ENCODE data around the gene NDEL1.

The NDEL1 gene

GRCh38 chr17:8503807-8504206 is 68.1 kb downstream of the NDEL1 start:
- no peak for DNase-seq (ENCODE audit: low read depth)

DNA sequence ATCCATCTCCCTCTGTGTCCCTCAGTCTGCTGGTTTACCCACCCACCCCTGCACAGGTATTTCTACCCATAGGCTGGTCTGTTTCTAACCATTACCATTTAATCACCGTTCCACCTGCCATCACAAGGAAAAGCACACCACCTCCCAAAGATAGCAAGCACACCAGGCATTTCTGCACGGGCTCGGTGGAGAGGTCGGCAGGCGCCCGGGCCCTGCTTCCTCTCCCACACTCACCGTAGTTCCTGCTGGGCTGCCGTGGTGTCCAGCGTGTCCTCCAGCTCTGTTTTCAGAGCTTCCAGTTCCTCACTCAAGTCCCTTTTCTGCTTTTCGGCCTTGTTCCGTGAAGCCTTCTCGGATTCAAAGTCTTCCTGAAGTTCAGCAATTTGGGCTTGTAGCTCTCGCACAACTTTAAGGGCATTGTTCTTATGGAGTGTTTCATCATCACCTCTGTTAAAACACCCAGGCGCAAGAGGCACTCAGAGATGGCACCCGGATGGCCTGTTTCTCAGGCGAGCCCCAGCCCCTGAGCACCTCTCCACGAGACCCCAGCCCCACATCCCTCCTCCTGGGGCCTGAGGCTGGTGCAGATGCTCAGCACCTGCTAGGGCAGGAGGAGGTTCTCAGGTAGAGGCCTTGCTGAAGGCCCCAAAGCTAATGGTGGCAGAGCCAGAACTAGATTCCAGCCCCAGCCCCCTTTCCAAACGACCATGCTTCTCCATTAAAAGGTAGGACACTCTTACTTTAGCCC is 69.0 kb downstream of the NDEL1 start:
- DNase-seq (ENCODE audit: low read depth) = no peak

- DNase-seq (ENCODE audit: low read depth) = no peak
Observed at GRCh38 chr17:8506145-8506544, 70.5 kb downstream of the NDEL1 start.

- DNase-seq (ENCODE audit: low read depth) = no peak
Observed at GRCh38 chr17:8514801-8515200, 79.1 kb downstream of the NDEL1 start.

Data from activated gamma-delta T cell treated with anti-CD3 and anti-CD28 coated beads, Interleukin-2, amount 50 U/mL, for 16 hours (primary cell).